Activated naive CD4-positive, alpha-beta T cell treated with Interleukin-2 at 50 U/mL for 16 hours (primary cell): Measurements from ENCODE around the gene LYRM4.

Source experiments
- DNase-seq: peaks from one replicate; pipeline ENCODE4 v3.0.0-alpha.2; 2020

Gene LYRM4

DNA sequence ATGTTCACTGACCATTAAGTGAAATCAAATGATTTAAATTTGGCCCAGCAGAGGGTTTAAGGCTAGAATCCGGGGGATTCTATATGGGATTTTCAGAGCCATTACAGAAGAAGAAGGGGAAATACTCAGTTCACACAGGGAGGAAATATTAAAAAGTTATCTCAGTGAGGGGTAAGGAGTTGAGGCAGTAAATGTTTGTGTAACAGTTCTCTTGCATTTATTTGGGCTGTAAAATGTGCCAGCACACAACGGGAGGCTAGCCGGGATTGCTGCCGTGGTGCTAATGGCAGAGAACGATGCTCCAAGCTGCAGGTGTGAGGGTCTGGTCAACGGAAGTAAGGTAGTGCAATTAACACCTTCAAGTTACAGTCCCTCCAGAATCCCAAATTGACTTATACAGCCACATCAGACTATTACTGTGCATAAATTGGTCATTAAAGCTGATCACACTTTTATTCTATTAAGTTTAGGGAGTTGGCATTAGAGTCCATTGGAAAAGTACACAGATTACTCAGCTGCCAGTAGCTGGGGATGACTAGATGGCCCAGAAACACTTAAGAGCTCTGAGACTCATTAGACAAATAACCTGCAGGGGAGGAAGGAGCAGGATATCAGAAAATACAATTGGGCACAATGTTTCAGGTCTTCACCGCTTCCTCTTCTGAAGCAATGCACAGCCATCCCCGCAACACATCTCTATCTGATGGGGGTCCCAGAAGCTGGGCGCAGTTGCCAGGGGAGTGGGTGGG is 144.3 kb downstream of the LYRM4 start:
- DNase-seq, result no peak

DNA sequence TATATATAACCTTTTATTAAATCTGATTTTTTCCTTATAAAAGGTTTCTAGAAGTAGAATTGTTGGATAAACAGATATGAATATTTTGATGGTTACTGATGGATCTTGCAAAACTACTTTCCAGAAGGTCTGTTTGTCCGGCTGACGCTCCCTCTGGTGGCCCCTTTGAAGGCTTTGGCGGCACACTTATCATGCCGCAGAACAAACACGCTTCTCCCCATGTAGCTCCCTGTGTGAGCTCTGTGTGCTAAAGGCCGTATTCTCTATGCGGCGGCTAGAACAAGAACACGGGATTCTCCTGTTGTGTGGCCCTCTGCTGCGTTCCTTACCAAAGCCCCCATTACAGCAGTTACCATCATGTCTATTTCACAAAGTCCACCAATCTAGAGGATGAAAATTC is 145.6 kb downstream of the LYRM4 start:
- no peak for DNase-seq

DNA sequence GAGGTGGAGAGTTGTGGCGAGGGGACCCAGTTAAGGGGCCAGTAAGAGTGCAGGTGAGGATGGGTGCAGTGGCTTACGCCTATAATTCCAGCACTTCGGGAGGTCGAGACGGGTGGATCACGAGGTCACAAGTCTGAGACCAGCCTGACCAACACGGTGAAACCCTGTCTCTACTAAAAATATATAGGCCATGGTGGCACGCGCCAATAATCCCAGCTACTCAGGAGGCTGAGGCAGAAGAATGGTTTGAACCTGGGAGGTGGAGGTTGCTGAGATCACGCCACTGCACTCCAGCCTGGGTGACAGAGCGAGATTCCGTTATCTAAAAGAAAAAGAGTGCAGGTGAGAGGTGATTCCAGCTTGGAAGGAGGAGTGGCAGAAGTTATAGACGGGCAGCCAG is 147.7 kb downstream of the LYRM4 start:
- no peak for DNase-seq

DNA sequence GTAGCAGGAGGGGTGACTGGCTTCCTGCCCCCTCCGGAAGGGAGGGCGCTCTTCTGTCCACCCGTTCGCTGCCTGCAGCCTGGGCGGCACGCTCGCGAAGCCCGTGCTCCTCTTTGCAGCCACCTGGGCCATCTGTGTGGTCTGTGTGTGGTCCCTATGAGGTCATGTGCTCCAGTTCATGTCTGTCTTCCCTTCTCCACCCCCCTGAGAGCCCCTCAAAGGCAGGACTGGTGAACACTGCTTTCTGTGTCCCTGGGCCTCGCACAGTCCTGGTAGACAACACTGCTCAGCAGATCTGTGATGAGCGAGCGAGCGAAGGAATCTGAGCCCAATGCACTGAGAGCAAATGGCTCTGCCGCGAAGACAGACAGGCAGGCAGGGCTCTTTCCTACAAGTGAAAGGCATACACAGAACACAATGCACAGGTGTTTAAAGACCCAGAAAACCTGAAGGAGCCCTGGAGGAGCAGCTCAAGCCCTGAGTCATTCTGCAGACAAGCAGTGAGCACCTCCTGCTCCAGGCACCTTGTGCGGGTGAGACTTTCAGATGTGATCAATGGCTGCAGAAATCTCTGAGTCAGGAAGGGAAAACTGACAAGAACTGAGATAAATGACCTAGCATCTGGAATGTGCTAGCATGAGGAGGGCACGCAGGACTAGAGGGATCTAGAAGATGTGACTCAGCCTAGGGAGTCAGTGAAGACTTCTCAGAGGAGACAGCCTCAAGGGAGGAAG is 148.5 kb downstream of the LYRM4 start:
- DNase-seq, result no peak

DNA sequence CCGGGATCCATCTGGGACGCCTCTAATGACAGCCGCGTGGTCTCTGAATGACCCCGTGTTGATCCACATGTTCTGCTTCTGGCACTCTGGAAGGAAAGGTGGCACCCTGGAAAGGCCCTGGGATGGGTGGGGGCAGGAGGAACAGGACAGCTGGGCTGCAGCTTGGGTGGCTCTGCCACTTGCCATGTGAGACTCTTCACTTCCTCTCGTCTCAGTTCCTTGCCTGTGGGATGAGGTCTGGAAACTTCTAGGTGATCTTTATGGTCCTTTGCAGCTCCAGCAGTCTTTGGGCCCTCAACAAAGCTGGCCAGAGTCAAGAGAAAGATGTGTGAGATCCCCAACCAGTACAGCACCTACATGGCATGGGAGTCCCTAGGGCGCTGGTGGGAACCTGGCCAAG is 149.1 kb downstream of the LYRM4 start:
- DNase-seq, result no peak

DNA sequence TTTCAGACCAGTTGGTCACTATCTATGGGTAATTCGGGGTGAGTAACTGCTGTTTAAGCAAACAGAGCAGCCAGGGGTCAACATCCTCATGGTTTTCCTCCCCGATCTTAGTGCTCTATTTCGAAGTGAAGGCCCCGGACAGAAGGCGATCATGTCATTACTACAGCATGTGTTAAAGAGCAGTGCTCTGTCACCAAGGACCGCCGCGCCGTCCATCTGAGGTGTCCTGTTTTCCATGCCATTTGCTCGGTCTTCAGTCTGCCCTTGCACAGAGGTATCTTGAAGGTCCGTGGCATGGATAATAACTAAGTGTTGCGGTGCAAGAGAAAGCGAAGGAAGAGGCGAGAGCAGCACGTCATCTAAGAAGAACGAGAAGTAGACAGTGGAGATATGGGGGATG is 150.5 kb downstream of the LYRM4 start:
- DNase-seq, result no peak

DNA sequence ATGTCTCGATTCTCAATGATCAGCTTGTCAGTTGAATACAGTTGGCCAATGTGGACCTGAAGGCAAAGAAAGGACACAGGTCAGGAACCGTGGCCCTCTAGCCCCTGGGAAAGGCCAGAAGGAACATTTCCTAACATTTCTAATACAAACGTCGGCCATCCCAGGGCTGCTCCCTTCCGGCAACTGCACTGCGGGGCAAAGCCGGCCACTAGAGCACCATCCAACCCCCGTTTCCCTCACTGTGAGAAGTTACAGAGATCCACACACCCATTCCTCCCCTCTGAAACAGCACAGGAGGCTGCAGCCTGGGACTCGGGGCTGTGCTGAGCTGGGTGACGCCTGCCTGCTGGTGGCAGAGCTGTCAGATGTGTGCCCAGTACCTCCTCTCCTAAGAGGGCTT is 151.3 kb downstream of the LYRM4 start:
- DNase-seq, result no peak

DNA sequence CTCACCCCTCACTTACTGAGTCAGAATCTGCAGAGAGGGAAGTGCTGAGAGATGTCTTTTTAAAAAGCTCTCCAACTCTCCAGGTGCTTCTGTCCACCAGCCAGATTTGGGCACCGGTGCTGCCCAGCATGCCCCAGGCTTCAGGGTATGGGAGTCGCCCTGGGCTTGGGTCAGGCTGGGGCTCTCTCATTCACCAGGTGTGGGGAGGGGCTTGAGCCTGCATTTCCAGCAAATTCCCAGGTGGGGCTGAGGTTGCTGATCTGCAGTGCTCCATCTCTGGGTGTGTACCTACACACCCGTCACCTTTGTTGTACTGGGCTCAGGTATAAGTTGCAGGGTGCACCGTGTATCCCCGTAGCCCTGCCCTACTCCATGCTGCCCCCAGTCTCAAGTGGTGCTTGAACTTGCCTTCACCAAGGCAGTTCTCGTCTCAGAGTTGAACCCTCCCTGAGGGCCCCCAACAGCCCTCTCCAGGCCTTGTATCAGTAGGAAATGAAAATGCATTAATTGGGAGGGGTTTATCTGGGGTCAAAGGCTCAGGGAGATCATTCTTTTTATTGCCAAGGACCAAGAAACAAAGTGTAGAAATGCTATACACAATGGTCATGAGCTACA is 152.1 kb downstream of the LYRM4 start:
- DNase-seq, result no peak

DNA sequence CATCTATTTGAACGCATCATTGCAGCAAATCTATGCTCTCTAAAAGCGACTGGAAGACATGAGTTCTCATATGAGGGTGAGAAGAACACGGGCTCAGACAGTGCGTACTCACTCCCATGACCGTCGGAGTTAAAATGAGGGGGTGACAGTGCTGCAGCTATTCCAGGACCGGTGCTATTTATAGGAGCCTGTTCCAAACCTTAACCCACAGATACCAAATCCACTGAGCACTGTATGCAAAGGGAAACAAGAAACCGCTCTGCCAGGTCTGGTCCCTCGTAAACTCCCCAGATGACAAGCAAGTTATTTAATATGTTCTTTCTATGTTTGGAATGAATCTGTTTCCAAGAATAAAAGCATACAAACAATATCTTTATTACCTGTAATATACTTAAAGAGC is 152.7 kb downstream of the LYRM4 start:
- no peak for DNase-seq

DNA sequence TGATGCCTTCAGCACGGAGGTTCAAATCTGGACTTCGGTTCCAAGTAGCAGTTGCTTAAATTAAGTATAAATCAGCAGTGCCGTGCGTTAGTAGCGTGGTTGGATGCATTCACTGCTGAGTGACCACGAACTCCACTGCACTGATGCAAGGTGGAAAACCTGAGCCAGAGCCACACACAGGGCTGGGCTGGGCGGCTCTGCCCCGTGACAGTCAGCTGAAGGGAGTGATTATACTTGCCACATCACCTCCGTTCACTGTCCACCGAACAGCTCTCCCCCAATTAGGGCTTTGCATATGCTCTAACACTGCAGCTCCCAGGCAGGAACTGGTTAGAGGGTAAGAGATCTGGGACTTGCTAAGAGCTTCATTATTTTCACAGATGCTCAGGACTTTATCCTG is 153.4 kb downstream of the LYRM4 start:
- no peak for DNase-seq

DNA sequence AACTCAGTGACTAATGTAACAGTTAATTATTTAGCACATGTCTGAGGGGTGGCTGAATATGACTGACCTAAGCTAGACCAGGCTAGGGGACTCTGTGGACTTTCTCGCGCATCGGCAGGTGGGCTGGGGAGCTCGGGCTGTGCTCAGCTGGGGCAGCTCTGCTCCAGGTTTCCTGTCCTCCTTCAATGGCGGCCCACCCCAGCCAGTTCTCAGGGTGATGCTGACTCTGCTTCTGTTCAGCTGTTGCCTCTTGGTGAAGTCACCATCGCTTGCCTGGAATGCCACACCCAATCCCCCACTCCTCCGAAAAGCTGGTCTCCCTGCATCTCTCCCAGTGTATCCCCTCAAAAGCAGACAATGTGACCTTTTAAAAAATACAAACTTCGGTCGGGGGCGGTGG is 155.6 kb downstream of the LYRM4 start:
- DNase-seq, result no peak

DNA sequence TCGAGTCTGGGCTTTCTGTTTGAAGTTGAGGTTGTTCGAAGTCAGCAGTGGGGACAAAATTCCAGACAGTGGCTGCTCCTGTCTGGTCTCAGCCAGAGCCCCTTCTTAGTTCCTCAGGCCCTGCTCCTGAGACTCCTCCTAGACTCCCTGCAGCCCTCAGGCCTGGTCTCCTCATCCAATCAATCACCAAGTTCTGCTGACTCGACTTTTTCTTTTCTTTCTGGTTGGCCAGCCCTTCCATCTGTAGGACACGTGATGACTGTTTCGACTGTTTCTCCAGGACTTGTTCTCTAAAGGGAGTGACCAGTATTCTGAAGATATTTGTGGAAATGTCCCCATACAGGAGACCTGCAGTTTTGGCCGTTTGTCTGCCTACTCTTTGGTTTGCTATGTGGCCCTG is 156.1 kb downstream of the LYRM4 start:
- no peak for DNase-seq

DNA sequence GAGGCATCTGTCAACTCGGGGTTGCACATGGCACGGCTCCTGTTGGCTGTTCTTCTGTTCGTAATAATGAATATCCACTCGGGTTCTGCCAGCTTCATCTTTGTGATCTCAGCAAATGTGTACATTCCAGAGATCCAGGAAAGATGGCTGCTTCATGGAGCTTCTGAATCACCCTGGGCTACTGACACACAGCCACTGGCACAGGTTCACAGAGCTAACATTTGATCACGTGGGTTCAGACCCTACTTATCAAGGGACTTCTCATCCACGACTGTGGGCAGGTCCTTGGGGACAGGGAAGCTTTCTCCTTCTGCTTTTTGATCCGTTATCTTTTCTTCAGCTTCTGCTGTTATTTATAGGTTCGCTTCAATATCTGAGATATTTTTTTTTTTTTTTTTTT is 157.5 kb downstream of the LYRM4 start:
- no peak for DNase-seq

DNA sequence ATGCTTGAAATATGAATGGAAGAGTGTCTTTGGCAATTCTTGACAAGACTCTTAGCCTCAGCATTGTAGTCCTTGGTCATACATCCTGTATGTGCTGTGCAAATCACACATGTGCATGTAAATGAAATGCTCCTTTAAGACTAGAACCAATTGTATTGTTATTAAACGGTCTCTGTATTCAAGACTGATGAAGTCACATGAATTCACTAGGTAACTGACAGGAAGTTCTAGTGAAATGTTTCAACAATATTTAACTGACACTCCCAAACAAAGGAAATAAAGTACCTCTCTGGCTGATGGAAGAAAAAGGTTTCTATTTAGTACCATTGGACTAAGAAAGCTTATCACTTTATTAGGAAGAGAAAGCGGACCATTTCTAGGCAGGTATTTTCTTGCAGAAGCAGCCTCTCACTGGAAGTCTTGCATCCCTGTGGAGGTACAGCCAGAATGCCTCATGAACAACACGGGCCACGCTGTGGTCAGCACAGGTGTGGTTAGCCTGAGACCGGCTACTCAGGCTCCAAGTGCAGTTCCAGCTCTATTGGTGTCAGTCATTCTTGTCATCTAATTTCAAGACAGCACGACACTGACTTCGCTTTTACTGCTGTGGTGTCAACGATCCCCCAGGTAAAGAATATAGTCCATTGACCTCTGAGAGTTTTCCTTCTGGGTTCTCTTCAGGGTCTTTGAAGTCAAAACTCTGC is 158.3 kb downstream of the LYRM4 start:
- no peak for DNase-seq

DNA sequence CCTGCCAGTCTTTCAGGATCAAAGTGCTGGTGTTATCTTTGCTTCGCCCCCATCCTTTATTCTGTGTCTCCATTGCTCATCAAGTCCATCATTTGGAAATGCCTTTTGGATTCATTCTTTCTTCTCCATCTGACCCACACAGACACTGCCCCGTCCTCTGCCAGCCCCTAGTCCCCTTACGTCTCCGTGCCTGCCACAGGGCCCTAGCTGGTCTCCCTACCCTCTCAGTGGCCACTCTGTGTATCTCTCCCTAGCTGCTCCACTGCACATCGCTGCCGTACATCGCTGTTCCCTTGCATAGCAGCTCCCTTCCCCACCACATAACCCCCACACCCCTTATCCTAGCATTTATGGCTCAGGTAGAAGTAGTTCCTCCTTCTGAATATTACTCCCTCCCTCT is 159.9 kb downstream of the LYRM4 start:
- no peak for DNase-seq

DNA sequence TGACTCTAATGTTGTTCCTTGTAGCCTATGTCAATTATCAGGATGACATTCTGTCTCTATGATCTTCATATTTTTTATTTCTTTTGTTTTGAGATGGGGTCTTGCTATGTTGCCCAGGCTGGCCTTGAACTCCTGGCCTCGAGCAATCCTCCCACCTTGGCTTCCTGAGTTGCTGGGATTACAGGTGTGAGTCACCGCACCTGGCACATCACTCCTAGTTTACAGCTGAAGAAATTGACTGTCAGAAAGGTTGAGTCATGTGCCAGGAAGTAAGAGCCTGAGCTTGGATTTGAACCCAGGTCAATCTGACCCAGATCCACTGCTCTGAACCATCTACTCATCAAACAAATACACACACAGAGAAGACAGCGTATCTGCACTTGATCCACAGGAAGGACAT is 161.2 kb downstream of the LYRM4 start:
- no peak for DNase-seq

DNA sequence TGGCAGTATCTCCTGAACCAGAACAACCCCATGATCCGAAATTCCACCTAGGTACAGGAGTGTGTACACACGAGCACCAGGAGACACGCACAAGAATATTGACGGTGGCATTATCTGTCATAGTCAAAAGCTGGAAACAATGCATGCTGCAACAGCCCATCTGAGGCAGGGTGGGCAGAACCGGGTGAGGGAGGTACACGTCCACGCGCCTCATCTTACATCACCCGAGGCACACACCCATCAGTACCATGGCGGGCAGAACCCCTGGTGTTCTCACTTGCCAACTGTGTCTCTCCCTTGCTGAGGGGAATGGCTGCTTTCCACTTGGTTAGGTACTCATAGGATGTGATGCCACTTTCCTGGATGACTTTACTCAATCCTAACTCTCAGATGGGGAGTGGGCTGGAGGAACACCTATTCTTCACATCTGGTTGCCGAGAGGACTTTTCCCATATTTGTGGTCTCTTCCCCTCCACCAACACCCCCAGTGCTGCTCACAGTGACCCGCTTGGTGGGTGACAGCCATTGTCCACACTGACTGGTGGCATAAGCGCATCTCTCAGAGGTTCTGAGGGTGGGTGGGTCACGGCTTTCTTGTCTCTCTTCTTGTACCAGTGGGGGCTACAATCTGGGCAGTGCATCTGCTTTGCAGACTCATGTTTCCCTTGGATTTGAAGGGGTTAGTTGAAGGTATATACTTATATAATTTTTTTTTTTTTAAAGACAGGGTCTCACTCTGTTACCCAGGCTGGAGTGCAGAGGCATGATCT is 162.1 kb downstream of the LYRM4 start:
- no peak for DNase-seq

DNA sequence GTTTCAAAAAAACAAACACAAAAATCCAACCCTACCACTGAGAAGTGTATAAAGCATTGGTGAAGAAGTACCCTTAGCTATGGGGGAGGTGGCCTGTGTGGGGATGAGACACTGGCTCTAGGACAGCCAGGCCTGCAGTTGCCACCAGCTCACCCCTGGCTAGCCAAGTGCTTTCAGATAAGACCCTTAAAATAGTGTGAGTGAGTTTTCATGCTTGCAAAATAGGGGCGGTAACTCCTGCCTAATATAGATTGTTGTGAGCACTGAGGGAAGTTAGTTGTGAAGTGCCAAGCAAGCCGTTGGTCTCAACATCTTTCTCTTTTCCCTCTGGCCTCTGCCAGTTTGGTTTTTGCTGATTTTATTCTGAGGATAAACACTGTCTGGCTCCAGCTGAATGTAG is 164.3 kb downstream of the LYRM4 start:
- DNase-seq, result no peak

DNA sequence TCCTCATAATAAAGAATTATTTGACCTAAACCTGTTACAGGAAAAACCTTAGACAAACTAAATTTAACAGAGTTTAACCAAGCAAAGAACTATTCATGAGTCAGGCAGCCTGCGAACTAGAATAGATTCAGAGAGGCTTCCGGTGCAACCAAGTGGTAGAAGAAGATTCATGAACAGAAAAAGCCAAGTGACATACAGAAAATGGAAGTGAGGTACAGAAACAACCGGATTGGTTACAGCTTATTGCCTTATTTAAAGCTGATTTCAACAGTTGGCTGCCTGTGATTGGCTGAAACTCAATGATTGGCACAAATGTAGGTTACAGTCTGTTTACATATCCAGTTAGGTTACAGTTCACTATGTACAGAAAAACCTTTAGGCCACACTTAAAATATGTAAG is 165.5 kb downstream of the LYRM4 start:
- DNase-seq, result no peak

DNA sequence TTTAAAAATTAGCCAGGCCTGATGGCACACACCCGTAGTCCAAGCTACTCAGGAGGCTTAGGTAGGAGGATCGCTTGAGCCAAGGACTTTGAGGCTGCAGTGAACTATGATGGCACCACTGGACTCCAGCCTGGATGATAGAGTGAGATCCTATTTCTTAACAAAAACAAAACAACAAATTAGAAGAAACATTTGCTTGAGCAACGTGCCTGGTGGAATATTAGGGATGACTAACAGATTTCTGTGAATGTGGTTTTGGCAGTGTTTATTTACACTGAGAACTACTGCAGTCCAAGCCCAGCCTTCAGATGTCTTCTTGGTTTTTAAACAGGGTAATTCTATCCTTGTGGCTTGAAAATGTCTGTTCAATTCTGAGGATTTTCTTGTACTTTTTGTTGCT is 166.4 kb downstream of the LYRM4 start:
- no peak for DNase-seq

DNA sequence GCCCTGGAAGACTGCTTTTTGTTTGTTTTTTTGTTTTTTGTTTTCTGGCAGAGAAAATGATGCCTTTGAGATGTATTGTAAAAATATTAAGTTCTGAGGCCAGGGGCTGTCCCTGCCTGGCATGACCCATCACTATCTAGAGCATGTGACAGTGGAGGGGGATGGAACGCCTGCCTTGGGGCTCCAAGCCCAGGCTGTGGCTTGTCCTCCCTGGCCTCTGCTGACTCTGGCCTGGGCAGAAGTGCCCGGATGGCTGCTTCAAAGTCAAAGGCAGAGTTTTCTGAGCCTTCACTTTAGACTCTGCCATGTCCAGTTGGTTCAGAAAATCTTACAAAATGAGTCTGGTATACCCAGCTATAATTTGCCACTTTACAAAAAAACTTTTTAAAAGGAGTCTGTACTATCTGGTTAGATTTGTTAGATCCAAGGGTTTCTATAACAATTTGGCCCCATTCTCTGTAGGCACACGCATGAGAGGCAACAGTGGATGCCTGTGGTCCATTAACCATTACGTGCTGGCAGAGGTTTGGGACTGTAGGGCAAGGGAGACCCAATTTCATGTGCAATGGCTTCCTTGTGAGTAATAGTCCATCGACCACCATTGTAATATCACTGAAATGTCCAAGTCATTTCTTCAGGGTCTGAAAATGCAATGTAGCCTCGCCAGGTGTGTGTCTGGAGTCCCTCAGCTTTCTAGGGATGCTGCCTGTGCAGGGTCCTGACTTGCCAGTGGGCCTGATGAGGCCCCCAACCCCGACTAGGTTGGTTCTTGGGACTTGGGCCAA is 167.3 kb downstream of the LYRM4 start:
- no peak for DNase-seq
